Smooth muscle cell (in vitro differentiated cells): Measurements from ENCODE around the gene PTPRM. TPM values are rescaled to one million over a fixed set of nuclear protein-coding genes. Genes with fewer than 3 reads are reported as not detected.

Experiments
- DNase-seq: peaks from one replicate; lab custom pipeline; 2025; ENCODE audit not compliant: unreplicated experiment; lab: John Stamatoyannopoulos, UW
- H2AFZ ChIP-seq: fragments of 200-600 bp; sonication (generic); 2 replicates; pipeline ENCODE4 v1.6.0; 2016; ENCODE audit warnings: antibody characterized with exemption, low read depth, mild to moderate bottlenecking
- H3F3A ChIP-seq: fragments of 200-600 bp; sonication (generic); 2 replicates; pipeline ENCODE4 v1.6.0; 2017; ENCODE audit warnings: antibody characterized with exemption, low read depth
- H3K27ac ChIP-seq: fragments of 200-600 bp; sonication (generic); 2 replicates; pipeline ENCODE4 v1.5.1; 2016; ENCODE audit warnings: low read depth, mild to moderate bottlenecking
- H3K27me3 ChIP-seq: fragments of 200-600 bp; sonication (generic); 2 replicates; pipeline ENCODE4 v1.6.1; 2016; ENCODE audit warnings: low read depth, mild to moderate bottlenecking
- H3K36me3 ChIP-seq: fragments of 200-600 bp; sonication (generic); 2 replicates; pipeline ENCODE4 v1.5.1; 2016; ENCODE audit warnings: low read depth
- H3K4me1 ChIP-seq: fragments of 200-600 bp; sonication (generic); 2 replicates; pipeline ENCODE4 v1.5.1; 2016; ENCODE audit warnings: low read depth
- H3K4me2 ChIP-seq: fragments of 200-600 bp; sonication (generic); 2 replicates; pipeline ENCODE4 v1.6.0; 2016; ENCODE audit warnings: mild to moderate bottlenecking
- H3K4me3 ChIP-seq: fragments of 200-600 bp; sonication (generic); 2 replicates; pipeline ENCODE4 v1.5.1; 2016; ENCODE audit warnings: mild to moderate bottlenecking
- H3K79me2 ChIP-seq: fragments of 200-600 bp; sonication (generic); 2 replicates; pipeline ENCODE4 v1.6.0; 2016; ENCODE audit warnings: low read depth, mild to moderate bottlenecking
- H3K9ac ChIP-seq: fragments of 200-600 bp; sonication (generic); 2 replicates; pipeline ENCODE4 v1.6.0; 2016; ENCODE audit warnings: low read depth
- H3K9me3 ChIP-seq: fragments of 200-600 bp; sonication (generic); replicated peaks from 2 replicates; pipeline ENCODE4 v1.5.1; 2016; ENCODE audit warnings: low read depth
- H4K20me1 ChIP-seq: fragments of 200-600 bp; sonication (generic); 2 replicates; pipeline ENCODE4 v1.6.0; 2016; ENCODE audit warnings: low read depth
- WGBS: methylation state at CpG from one replicate; pipeline ENCODE4 v1.1.7; 2016; ENCODE audit warnings: low lambda C conversion rate; 5-methylcytosine and 5-hydroxymethylcytosine counted together
- polyA plus RNA-seq: library from polyadenylated mRNA; unstranded; fragments of >200 nt; fragmentation: Nextera tagmentation; extraction: Ambion mirVana; gene quantifications from 2 replicates; pipeline ENCODE4 v1.2.1, GENCODE V29; 2016
- total RNA-seq: library from RNA; depleted of rRNA; stranded (reverse); fragments of >200 nt; gene quantifications from 2 replicates; pipeline ENCODE4 v1.2.3, GENCODE V29; 2014
- TF ChIP-seq, protein P1 (sequence below): fragments of 200-600 bp; sonication (generic); IDR thresholded peaks from 2 replicates; pipeline ENCODE4 v1.5.1; 2017; ENCODE audit warnings: borderline replicate concordance, mild to moderate bottlenecking, antibody characterized with exemption; ENCODE audit not compliant: insufficient read depth, poor library complexity, severe bottlenecking

Gene PTPRM
- total and polyA plus RNA-seq, 2 experiments from 2014 or later, result 57.5 to 115 TPM

DNA sequence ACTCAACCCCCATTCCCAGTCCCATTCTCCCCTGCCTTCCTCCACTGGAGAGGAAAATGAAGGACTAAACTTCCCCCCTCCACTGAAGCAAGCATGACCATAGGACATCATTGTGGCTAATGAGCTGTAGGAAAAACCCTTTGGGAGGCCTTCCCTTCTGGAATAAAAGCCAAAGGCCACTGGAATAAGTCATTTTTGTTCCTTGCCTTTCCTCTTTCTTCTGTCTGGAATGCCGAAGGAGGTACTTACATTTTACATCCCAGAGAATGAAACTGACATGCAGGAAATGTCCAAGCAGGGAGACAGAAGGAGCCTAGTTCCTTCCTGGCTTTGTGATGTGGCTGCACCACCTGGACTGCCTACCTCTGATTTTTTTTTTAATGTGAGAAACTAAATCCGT, 9.1 kb upstream of the PTPRM start:
- no peak overlapping the region for H2AFZ ChIP-seq
- DNase-seq, result no peak
- H4K20me1 ChIP-seq, result no peaks in the 10 kb centered on the region
- H3K4me2 ChIP-seq, result no peak overlapping the region
- peaks cover 5% of the 10 kb centered on the region for H3K4me1 ChIP-seq
- H3F3A ChIP-seq, result peaks cover 6% of the 10 kb centered on the region
- no peak overlapping the region for H3K9ac ChIP-seq
- WGBS, result 86% methylated on average over 2 of the region's 2 CpGs
- no peaks in the 10 kb centered on the region for H3K27me3 ChIP-seq
- TF ChIP-seq, protein P1, sequence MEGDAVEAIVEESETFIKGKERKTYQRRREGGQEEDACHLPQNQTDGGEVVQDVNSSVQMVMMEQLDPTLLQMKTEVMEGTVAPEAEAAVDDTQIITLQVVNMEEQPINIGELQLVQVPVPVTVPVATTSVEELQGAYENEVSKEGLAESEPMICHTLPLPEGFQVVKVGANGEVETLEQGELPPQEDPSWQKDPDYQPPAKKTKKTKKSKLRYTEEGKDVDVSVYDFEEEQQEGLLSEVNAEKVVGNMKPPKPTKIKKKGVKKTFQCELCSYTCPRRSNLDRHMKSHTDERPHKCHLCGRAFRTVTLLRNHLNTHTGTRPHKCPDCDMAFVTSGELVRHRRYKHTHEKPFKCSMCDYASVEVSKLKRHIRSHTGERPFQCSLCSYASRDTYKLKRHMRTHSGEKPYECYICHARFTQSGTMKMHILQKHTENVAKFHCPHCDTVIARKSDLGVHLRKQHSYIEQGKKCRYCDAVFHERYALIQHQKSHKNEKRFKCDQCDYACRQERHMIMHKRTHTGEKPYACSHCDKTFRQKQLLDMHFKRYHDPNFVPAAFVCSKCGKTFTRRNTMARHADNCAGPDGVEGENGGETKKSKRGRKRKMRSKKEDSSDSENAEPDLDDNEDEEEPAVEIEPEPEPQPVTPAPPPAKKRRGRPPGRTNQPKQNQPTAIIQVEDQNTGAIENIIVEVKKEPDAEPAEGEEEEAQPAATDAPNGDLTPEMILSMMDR, result no peak
- H3K27ac ChIP-seq, result no peak overlapping the region
- H3K4me3 ChIP-seq, result no peak overlapping the region
- H3K9me3 ChIP-seq, result no peaks in the 10 kb centered on the region
- H3K36me3 ChIP-seq, result no peaks in the 10 kb centered on the region
- H3K79me2 ChIP-seq, result no peaks in the 10 kb centered on the region

- Histone ChIP-seq H2AFZ (no peak overlapping the region), H3K4me1 (peaks cover 5% of the 10 kb centered on the region), H3K9ac (no peak overlapping the region), H3K36me3 (no peaks in the 10 kb centered on the region), H4K20me1 (no peaks in the 10 kb centered on the region), H3F3A (peaks cover 6% of the 10 kb centered on the region), H3K4me3 (no peak overlapping the region), H3K4me2 (no peak overlapping the region), H3K79me2 (no peaks in the 10 kb centered on the region), H3K27me3 (no peaks in the 10 kb centered on the region), H3K27ac (no peak overlapping the region), H3K9me3 (no peaks in the 10 kb centered on the region)
- TF ChIP-seq, protein P1, result no peak
- WGBS, result 89% methylated on average over 2 of the region's 2 CpGs
- DNase-seq, result no peak
Measured at GRCh38 chr18:7558769-7559168, 8.3 kb upstream of the PTPRM start.

DNA sequence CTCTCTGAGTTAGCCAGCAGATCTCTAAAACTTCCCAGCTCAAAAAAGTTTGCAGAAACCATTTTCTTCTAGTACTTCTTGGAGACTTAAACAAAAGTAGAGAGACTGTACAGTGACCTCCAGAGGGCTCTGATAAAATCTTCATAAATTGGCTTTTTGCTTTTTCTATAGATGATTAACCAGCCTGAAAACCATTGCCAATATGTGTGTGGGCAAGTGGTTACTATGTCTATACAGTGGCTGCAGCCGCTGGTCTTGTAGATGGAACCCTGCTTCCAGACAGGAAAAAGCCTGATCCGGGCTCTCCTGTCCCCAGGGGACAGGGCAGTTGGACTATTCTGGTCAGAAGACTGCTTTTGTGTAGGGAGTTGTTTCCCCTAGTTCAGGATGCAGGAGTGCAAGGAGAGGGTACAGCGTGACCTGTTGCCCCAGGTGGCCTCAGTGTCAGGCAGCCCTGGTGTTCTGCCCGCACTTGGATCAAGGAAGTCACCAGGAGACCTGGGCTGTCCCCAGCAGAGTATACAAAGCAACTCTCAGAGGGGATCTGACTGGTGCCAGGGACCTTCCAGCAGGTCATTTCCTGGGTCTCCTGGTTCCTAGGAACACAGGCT, 7.3 kb upstream of the PTPRM start:
- Histone ChIP-seq H3F3A (peaks cover 6% of the 10 kb centered on the region), H3K4me2 (no peak overlapping the region), H3K4me1 (peaks cover 7% of the 10 kb centered on the region), H3K27me3 (no peaks in the 10 kb centered on the region), H3K36me3 (no peaks in the 10 kb centered on the region), H4K20me1 (no peaks in the 10 kb centered on the region), H3K27ac (no peak overlapping the region), H3K4me3 (no peak overlapping the region), H3K79me2 (no peaks in the 10 kb centered on the region), H2AFZ (no peak overlapping the region), H3K9ac (no peak overlapping the region), H3K9me3 (no peaks in the 10 kb centered on the region)
- WGBS, result 94% methylated on average over 4 of the region's 4 CpGs
- TF ChIP-seq, protein P1, result no peak
- DNase-seq, result no peak

DNA sequence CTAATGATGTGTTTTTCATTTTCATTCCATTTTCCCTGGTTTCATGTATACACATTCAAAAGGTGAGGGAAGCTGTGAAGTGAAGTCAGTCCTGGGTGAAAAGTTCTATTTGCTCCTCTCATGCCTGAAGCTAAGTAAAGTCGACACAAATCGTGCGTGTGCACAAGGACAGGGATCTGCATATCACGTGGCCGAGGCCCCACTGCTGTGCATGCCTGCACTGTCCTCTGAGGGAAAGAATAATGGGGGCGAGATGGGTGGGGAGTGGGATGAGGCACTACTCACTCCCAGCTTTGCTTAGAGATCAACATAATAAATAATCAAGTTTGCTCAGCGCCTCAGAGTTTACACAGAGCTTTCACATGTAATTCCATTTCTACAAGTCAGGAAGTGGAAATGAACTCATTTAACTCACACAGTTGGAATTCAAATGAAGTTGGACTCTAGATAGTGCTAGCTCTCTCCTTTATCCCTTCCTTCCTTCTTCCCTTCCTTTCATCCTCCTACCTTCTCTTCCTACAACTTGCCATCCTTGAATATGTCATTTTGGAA, 5.1 kb upstream of the PTPRM start:
- Histone ChIP-seq H3K27ac (peak overlapping the region; percentile 36), H3K4me3 (no peak overlapping the region), H3K4me1 (peaks cover 11% of the 10 kb centered on the region), H3K79me2 (no peaks in the 10 kb centered on the region), H3K9me3 (no peaks in the 10 kb centered on the region), H3K36me3 (no peaks in the 10 kb centered on the region), H3F3A (peaks cover 6% of the 10 kb centered on the region), H3K27me3 (no peaks in the 10 kb centered on the region), H3K4me2 (peak overlapping the region; percentile 47), H4K20me1 (no peaks in the 10 kb centered on the region), H2AFZ (peak overlapping the region; percentile 22), H3K9ac (no peak overlapping the region)
- TF ChIP-seq, protein P1, result no peak
- 36% methylated on average over 7 of the region's 7 CpGs for WGBS
- no peak for DNase-seq
